ENCODE data around the gene OLIG2.

Gene OLIG2

DNA sequence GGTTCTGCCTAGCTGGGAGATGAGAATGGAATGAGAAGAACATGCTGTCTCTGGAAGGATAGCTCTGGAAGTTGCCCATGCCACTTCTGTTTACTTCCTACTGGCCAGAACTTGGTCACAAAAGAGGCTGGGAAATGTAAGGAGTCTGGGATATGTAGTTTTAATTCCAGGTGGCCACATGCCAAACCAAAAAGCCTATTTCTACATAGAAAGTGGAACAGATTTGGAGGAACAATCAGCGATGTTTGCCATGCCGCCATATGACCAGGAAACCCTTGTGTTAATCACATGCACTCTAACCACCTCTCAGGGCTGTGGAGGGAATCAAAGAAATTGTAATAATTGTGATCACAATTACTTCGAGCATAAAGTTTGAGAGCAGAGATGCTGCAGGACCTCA is 10.0 kb upstream of the OLIG2 start:
- no peak for TF ChIP-seq ARNTL (CRISPR knock-in tag; IDR thresholded peaks at IDR 0.05; ENCODE audit: borderline replicate concordance, low read depth)
- TF ChIP-seq, protein P1, sequence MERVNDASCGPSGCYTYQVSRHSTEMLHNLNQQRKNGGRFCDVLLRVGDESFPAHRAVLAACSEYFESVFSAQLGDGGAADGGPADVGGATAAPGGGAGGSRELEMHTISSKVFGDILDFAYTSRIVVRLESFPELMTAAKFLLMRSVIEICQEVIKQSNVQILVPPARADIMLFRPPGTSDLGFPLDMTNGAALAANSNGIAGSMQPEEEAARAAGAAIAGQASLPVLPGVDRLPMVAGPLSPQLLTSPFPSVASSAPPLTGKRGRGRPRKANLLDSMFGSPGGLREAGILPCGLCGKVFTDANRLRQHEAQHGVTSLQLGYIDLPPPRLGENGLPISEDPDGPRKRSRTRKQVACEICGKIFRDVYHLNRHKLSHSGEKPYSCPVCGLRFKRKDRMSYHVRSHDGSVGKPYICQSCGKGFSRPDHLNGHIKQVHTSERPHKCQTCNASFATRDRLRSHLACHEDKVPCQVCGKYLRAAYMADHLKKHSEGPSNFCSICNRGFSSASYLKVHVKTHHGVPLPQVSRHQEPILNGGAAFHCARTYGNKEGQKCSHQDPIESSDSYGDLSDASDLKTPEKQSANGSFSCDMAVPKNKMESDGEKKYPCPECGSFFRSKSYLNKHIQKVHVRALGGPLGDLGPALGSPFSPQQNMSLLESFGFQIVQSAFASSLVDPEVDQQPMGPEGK (CRISPR knock-in tag; IDR thresholded peaks at IDR 0.05; ENCODE audit: borderline replicate concordance) = no peak
- TF ChIP-seq BACH2 (CRISPR knock-in tag; IDR thresholded peaks at IDR 0.05; ENCODE audit: borderline replicate concordance) = no peak
- TF ChIP-seq, protein P2, sequence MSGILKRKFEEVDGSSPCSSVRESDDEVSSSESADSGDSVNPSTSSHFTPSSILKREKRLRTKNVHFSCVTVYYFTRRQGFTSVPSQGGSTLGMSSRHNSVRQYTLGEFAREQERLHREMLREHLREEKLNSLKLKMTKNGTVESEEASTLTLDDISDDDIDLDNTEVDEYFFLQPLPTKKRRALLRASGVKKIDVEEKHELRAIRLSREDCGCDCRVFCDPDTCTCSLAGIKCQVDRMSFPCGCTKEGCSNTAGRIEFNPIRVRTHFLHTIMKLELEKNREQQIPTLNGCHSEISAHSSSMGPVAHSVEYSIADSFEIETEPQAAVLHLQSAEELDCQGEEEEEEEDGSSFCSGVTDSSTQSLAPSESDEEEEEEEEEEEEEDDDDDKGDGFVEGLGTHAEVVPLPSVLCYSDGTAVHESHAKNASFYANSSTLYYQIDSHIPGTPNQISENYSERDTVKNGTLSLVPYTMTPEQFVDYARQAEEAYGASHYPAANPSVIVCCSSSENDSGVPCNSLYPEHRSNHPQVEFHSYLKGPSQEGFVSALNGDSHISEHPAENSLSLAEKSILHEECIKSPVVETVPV (CRISPR knock-in tag; IDR thresholded peaks at IDR 0.05) = no peak
- no peak for TF ChIP-seq GLIS3 (CRISPR knock-in tag; IDR thresholded peaks at IDR 0.05)
- TF ChIP-seq, protein P3, sequence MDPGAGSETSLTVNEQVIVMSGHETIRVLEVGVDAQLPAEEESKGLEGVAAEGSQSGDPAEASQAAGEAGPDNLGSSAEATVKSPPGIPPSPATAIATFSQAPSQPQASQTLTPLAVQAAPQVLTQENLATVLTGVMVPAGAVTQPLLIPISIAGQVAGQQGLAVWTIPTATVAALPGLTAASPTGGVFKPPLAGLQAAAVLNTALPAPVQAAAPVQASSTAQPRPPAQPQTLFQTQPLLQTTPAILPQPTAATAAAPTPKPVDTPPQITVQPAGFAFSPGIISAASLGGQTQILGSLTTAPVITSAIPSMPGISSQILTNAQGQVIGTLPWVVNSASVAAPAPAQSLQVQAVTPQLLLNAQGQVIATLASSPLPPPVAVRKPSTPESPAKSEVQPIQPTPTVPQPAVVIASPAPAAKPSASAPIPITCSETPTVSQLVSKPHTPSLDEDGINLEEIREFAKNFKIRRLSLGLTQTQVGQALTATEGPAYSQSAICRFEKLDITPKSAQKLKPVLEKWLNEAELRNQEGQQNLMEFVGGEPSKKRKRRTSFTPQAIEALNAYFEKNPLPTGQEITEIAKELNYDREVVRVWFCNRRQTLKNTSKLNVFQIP (CRISPR knock-in tag; IDR thresholded peaks at IDR 0.05; ENCODE audit: borderline replicate concordance, low read depth) = no peak
- TF ChIP-seq SNAI2 (CRISPR knock-in tag; IDR thresholded peaks at IDR 0.05) = no peak
- no peak for TF ChIP-seq ZC3H10 (CRISPR knock-in tag; IDR thresholded peaks at IDR 0.05)
- no peak for TF ChIP-seq RARB (CRISPR knock-in tag; IDR thresholded peaks at IDR 0.05)
- no peak for ATAC-seq

DNA sequence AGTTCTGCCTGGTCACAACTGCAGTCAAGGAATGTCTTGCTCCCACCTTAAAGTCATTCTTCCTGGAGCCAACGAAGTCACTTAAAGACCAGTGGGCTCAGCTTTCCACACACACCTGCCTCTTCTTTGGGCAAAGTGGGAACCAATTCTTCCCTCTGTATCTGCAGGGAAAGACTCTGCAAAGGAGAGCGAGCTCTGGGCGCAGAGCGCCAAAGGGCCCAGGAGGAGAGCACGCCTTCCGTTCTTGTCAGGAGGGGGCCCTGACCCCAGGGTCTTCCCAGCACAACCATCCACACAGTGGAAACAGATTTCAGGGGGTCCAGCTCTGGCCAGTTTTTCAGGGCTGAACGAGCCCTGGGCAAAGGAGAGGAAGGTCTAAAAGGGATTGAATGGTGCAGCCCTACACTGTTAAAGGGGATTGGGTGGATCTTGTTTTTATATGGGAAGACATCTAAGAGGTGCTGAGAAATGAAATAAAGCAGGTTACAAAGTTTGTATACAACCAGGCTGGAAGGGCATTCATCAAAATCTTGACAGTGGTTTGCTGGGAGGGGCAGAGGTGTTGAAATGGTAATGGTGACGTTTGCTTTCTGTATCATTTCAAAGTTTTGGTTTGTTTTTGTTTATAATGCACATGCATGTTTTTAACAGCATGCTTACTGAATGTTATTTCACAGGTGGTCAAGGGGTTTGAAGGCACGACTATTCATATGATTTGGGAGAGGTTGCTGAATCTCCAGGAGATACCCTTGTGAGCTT is 6.8 kb upstream of the OLIG2 start:
- no peak for ATAC-seq
- TF ChIP-seq OSR1 (CRISPR knock-in tag; IDR thresholded peaks at IDR 0.05) (no peak), SNAI2 (CRISPR knock-in tag; IDR thresholded peaks at IDR 0.05) (no peak), PPARA (CRISPR knock-in tag; IDR thresholded peaks at IDR 0.05; ENCODE audit: borderline replicate concordance) (no peak), ZNF565 (CRISPR knock-in tag; conservative IDR thresholded peaks at IDR 0.05; ENCODE audit: low read depth) (no peak), TOX (CRISPR knock-in tag; IDR thresholded peaks at IDR 0.05; ENCODE audit: borderline replicate concordance) (no peak), ESRRG (CRISPR knock-in tag; IDR thresholded peaks at IDR 0.05) (no peak), ISL1 (CRISPR knock-in tag; IDR thresholded peaks at IDR 0.05) (no peak), ZFP3 (CRISPR knock-in tag; IDR thresholded peaks at IDR 0.05) (no peak)
- TF ChIP-seq, protein P4, sequence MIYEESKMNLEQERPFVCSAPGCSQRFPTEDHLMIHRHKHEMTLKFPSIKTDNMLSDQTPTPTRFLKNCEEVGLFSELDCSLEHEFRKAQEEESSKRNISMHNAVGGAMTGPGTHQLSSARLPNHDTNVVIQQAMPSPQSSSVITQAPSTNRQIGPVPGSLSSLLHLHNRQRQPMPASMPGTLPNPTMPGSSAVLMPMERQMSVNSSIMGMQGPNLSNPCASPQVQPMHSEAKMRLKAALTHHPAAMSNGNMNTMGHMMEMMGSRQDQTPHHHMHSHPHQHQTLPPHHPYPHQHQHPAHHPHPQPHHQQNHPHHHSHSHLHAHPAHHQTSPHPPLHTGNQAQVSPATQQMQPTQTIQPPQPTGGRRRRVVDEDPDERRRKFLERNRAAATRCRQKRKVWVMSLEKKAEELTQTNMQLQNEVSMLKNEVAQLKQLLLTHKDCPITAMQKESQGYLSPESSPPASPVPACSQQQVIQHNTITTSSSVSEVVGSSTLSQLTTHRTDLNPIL (CRISPR knock-in tag; IDR thresholded peaks at IDR 0.05; ENCODE audit: low read depth) = no peak
- TF ChIP-seq, protein P3 (CRISPR knock-in tag; IDR thresholded peaks at IDR 0.05; ENCODE audit: borderline replicate concordance, low read depth) = no peak
- TF ChIP-seq, protein P1 (CRISPR knock-in tag; IDR thresholded peaks at IDR 0.05; ENCODE audit: borderline replicate concordance) = no peak
- TF ChIP-seq, protein P2 (CRISPR knock-in tag; IDR thresholded peaks at IDR 0.05) = no peak
